A673 (cell line): ENCODE data around the gene SLC25A36.

Experiments
- CTCF ChIP-seq: fragments of 300-800, 200-600 bp; sonication (generic); conservative IDR thresholded peaks from 2 replicates; pipeline ENCODE4 v1.5.1; 2017; ENCODE audit warnings: low read depth, mild to moderate bottlenecking, antibody characterized with exemption, low read length, moderate library complexity, mixed read lengths
- EZH2 ChIP-seq: fragments of 200-600 bp; sonication (generic); IDR thresholded peaks from 2 replicates; pipeline ENCODE4 v1.6.1; 2017; ENCODE audit warnings: borderline replicate concordance, low read depth, mild to moderate bottlenecking, mixed read lengths, antibody characterized with exemption, low read length; ENCODE audit not compliant: poor library complexity, severe bottlenecking

- TF ChIP-seq CTCF (no peak), EZH2 (no peak)
These were observed 27.2 kb upstream of the SLC25A36 start for GRCh38 chr3:140914384-140914945.
